GM19035 (cell line): Measurements from ENCODE around the gene TBRG4.
A peak's percentile ranks its signal among the peaks of the same experiment; 100 is the strongest.

Experiments
- ATAC-seq: cut with Tn5 transposase; IDR thresholded peaks from one replicate; pipeline ENCODE4 v1.9.1; 2021; ENCODE audit not compliant: unreplicated experiment

Gene TBRG4

DNA sequence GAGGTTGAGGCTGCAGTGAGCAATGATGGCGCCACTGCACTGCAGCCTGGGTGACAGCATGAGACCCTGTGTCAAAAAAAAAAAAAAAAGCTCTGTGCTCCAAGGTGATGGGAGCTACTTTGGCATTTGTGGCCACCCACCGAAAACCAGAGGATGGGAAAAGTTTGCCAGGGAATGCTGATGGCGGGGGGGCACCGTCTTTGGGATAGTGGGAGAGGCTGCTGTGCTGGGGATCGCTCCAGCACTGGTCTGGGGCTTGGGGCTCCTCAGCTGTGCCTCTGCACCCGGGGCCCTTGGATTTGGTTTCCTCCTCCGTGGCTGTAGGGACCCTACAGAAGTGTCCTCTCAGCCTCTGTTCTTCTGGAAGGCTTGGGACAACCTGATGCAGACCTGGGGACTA lies 34.4 kb upstream of the TBRG4 start:
- ATAC-seq: no peak

GRCh38 chr7:45143616-45144015 lies 32.1 kb upstream of the TBRG4 start:
- no peak for ATAC-seq

- ATAC-seq: no peak
Measured at GRCh38 chr7:45140827-45141226, 29.3 kb upstream of the TBRG4 start.

GRCh38 chr7:45138433-45139267 lies 27.2 kb upstream of the TBRG4 start:
- no peak for ATAC-seq

GRCh38 chr7:45136106-45137060 lies 24.9 kb upstream of the TBRG4 start:
- ATAC-seq: peak; percentile 75

DNA sequence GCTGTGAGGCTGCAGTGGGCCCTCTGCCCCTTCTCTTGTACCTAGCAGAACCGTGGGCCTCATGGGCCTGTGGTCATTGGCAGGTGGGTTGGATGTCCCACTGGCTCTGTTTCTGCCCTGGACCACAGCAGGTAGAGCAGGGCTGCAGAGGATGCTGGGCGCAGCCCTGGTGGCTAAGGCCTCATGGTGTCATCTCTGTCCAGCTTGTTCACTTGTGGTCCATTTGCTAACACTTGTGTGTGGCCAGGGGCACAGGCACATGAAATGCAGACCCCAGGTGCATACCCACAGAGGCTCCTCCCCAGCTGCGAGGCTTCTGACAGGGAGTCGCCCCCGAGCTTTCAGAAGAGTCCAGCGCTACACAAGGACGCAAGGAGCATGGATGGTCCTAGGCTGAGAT lies 22.4 kb upstream of the TBRG4 start:
- no peak for ATAC-seq

DNA sequence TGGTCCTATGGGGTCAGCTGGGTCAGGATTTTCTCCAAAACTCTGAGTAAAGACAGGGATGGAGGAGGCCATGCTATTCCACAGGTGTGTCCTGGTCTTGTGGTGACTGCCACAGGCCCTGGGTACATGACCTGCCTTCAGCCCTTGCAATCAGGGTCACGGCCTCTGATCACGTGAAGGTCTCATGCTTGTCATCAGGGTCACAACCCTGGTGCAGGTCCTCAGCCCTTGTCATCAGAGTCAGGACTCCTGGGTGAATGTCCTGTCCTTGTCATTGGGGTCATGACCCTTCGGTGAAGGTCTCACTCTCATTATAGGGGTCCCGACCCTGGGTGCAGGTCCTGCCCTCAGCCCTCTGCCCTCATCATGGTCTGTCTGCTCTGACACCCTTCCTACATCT lies 21.9 kb upstream of the TBRG4 start:
- ATAC-seq: no peak

- ATAC-seq: no peak
Measured at GRCh38 chr7:45132708-45133320, 21.3 kb upstream of the TBRG4 start.

DNA sequence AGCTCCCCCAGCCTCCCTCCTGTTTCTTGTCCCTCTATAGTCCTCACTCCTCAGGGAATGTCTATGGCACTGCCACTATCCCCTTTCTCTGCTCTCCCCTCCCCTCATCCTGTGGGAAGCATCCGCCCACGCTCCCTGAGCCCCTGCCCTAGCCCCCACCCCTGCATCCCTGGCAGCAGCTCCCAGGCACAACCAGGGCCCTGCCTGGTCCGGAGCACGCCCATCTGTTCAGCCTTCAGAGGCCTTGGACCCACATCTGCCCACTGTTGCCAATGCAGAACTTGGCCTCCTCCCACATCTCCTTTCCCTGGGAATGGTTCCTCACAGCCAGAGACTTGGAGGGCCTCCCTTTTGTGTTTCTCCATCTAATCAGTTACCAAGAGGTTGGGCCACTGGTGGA lies 20.4 kb upstream of the TBRG4 start:
- ATAC-seq: no peak

DNA sequence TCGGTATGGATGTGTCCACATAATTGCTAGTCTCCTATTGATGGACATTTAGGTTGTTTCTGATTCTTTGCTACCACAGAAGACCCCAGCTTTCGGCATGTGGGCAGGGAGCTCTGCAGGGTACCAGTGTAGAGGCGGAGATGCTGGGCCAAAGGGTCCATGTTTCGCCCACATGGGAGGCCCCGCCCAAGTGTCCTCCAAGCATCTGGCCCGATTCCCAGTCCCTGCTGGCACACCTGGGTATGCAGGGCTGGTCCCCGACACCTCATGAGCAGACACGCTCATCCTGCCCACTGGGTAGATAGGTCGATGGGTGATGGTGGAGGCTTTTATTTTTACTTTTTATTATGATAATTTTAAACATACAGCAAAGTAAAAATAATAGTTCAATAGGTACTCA lies 19.4 kb upstream of the TBRG4 start:
- no peak for ATAC-seq

DNA sequence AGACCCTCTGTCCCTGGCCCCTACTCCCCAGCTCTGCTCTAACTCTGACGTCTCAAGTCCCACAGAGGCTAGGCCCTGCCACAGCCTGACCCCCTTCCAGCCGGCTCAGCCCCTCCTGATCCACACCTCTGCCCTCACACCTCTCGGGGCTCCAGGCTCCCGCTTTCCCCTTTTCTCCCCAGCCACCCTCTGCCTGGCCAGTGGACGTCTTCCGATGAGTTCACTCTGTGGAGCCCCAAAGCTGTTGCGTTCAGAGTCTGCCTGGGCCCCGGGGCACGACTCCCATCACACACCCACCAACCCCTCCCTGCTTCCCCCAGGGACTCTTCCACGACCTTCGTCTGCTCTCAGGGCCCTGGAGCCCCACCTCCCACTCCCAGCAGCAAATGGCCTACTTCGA lies 18.4 kb upstream of the TBRG4 start:
- ATAC-seq: no peak

DNA sequence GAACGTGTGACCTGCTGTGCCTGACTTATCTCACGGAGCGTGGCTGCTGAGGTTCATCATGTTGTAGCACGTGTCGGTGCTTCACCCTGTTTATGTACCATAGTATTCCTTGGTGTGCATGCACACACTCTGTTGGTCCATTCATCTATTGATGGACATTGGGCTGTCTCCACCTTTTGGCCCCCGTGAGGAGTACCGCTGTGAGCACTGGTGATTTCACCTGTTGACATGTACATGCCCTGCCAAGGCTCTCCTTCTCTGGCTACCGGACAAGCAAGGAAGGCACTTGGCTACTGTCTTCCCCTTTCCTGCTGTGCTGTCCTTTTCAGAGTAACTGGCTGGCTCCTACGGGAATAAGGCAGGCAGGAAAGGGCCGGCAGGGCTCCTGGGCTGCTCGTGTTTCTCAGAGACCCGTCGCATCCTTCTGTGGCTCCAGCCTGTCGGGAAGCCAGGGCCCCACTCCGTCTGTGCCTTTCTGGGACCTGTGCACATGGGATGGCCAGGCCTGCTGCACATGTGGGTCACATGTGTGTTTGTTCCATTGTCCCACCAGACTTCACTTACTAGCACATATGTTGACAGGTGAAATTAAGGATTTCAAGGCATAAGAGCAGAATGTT lies 17.8 kb upstream of the TBRG4 start:
- no peak for ATAC-seq

DNA sequence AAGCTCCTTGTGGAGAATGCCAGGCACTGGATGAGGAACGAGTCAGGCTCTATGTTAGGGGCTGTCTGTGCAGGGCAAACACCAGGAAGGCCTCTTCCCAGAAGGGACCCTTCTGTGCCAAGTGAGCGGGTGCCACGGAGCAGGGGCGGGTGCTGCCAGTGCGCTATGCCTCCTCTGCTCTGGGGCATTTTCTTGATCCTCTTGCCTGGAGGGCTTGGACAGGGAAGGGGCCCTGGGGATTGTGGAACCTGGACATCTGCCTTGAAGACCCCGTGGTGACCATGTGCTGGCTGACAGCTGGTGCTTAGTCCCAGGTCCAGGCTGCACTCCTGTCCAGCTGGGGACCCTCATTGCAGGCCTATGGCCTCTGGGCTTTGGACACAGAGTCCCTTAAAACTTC lies 15.4 kb upstream of the TBRG4 start:
- ATAC-seq: no peak

DNA sequence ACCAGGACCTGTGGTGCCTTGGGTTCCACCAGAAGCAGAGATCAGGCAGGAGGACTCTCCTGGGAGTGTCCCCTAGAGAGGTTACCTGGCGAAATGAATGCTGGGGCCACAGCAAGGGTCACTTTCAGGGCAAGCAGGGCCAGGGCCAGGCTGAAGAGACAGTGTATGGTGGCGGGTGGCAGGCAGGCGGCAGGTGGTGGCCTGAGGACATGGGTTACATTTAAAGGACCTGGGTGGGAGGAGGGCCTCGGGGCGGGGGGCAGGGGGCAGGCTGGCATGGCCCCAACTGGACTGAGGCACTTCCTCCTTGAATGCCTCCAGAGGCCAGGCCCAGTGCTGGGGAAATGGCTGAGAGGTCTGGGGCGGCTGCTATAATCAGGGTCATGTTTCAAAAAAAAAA lies 14.7 kb upstream of the TBRG4 start:
- ATAC-seq: no peak

- ATAC-seq: no peak
Measured at GRCh38 chr7:45125193-45125904, 13.9 kb upstream of the TBRG4 start.

DNA sequence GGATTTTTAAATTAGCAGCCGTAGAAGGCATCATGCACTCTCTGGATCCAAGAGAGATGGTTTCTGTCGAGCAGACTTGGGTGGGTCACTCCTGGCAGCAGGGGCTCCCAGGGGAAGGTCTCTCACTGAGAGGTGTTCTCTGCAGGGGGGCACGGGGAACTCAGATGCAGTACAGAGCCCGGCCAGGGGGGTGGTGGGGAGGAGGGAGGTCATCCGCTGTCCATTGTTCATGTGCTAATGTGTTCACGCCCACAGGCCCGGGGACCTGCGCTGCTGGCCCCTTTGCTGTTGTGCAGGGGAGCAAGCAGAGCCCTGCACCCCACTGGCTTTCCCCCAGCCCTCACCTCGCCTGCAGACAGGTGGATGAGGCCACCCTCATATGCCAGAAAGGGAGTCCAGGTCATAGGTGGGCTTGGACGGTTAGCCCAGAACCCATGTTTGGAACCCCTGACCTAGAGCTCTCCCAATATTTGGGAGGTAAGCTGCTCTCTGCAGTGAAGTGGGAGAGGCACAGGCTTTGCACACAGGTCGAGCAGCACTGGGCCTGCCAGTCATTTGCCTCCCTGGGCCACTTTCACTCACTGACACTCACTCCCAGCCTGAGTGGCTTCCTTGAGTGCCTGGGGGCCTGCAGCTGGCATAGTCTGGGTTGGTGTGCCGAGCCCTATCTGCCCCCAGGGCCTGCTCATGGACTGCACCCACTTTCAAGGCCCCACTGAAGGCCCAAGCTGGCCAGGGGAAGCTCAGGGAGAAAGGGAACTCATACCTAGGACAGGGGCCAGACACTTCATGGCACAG lies 12.6 kb upstream of the TBRG4 start:
- ATAC-seq: no peak

DNA sequence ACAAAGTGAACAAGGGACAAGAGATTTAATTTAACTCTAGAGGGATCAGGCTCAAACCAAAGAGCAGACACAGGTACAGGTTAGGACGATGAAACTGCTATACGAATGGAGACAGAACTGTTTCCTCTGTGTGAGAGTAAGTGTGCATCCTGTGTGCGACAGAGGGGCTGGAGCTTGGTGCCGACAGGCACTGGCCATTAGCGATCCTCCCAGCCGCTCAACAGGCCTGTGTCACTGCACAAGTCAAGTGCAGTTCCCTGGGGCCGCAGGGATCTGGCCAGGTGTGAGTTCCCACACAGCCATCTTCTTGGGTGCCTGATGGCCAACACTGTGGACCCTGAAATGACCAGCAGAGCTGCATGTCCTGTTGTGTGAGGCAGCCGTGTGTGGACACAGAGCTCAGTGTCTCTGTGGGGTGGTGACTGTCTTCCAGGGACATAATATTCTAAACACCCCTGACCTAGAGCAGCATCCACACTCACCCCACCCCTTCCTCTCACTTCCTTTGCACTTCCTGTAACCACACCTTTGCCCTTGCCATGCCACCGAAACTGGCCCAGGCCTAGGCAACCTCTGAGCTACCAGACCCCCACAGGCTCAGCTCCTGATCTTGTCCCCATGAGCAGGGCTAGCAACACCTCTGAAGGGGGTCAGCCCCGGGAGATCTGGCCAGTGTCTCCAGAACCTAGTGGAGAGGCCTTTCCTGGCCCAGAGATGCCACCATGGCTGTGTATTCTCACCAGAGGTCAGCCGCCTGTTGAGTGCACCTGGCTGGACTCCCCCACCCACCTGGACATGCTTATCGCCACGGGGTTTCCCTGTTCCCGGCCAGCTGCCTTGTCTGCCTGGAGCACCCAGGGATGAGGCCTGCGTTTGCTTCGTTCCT lies 11.7 kb upstream of the TBRG4 start:
- ATAC-seq: no peak

DNA sequence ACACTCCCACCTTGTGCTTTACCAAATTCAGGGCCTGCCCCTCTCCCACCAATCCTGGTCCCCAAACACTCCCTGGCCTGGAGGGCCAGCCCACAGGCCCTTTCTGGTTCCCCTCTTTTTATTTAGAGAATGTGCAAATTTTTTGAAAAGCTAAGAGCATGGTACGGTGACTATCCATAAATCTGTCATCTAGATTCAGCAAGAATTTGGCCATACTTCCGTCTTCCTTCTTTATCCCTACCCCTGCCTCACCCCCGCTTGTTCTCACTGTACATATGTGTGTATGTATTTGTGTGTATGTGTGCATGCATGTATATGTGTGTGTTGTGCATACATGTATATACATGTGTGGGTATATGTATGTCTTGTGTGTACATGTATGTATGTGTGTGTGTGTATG lies 8.1 kb upstream of the TBRG4 start:
- no peak for ATAC-seq

DNA sequence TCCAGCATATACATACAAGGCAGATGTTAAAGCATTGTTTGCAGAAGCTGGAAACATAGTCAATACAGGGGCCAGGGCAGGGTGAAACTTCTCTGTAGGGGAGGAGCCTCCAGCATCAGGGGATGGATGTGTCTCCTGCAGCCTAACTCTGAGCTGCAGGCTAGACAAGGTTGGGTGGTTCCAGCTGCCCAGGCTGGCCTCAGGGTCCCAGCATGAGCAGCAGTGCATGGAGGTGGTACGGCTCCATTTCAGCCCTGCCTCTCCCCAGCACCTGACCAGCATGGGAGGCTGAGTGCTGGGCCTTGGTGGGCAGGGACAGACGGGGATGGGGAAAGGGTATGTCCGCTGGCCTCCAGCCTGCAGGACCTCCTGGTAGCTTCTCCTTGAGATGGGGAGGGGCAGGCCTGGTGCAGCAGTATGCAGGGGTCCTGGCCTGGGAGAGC lies 7.4 kb upstream of the TBRG4 start:
- no peak for ATAC-seq
